Neural cell (in vitro differentiated cells): ENCODE measurements around the gene MCM9.

Experiments
- CTCF ChIP-seq: fragments of 450-650 bp; IDR thresholded peaks from 2 replicates; pipeline ENCODE4 v1.5.1; 2014; ENCODE audit warnings: antibody characterized with exemption, mild to moderate bottlenecking, moderate library complexity; ENCODE audit not compliant: poor library complexity, severe bottlenecking
- EZH2 ChIP-seq: fragments of 200-600, 300-800 bp; shearing (Covaris generic), sonication (generic); IDR thresholded peaks from 2 replicates; pipeline ENCODE4 v1.6.1; 2014; ENCODE audit warnings: antibody characterized with exemption, low read length, borderline replicate concordance, mild to moderate bottlenecking; ENCODE audit not compliant: insufficient read depth, poor library complexity, severe bottlenecking
- MXI1 ChIP-seq: fragments of 450-650 bp; conservative IDR thresholded peaks from 2 replicates; pipeline ENCODE4 v1.6.1; 2014; ENCODE audit warnings: antibody characterized with exemption, mild to moderate bottlenecking; ENCODE audit not compliant: poor library complexity, severe bottlenecking
- POLR2AphosphoS5 ChIP-seq: IDR thresholded peaks from 2 replicates; pipeline ENCODE4 v1.6.1; 2012
- SMC3 ChIP-seq: fragments of 450-650 bp; conservative IDR thresholded peaks from 2 replicates; pipeline ENCODE4 v1.6.1; 2014; ENCODE audit warnings: antibody characterized with exemption, mild to moderate bottlenecking, moderate library complexity; ENCODE audit not compliant: poor library complexity

GRCh38 chr6:118984342-118984741, 49.4 kb upstream of the MCM9 start:
- TF ChIP-seq EZH2 (no peak), CTCF (no peak), POLR2AphosphoS5 (no peak), SMC3 (no peak), MXI1 (no peak)
